ENCODE data around the gene ERMAP.

DNA sequence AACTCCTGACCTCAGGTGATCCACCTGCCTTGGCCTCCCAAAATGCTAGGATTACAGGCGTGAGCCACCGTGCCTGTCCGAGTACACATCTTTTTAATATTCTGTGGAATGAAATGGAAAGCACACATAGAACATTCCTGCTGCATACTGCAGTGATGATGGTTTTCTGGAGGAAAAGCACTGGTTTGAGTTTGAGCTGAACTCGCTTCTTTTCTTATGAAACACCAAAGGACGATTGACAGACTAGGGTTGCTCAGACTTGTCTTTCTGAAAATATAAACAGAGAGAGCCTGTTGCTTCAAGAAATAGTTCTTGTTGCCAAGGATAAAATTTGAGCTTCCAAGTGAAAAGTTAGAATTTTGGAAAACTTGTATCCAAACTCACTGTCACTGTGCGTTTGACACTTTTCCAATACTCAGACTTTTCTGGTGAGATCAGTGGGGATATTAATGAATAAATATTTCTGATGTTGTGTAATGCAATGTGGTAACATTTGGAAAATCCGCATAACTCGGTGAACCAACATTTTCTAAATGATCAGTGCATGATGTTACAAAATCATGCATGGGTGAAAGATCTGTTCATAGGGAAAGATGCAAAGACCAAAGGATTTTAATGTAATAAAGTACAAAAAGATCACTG is 15.0 kb upstream of the ERMAP start:
- TF ChIP-seq, protein P1, sequence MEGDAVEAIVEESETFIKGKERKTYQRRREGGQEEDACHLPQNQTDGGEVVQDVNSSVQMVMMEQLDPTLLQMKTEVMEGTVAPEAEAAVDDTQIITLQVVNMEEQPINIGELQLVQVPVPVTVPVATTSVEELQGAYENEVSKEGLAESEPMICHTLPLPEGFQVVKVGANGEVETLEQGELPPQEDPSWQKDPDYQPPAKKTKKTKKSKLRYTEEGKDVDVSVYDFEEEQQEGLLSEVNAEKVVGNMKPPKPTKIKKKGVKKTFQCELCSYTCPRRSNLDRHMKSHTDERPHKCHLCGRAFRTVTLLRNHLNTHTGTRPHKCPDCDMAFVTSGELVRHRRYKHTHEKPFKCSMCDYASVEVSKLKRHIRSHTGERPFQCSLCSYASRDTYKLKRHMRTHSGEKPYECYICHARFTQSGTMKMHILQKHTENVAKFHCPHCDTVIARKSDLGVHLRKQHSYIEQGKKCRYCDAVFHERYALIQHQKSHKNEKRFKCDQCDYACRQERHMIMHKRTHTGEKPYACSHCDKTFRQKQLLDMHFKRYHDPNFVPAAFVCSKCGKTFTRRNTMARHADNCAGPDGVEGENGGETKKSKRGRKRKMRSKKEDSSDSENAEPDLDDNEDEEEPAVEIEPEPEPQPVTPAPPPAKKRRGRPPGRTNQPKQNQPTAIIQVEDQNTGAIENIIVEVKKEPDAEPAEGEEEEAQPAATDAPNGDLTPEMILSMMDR (IDR thresholded peaks at IDR 0.05) = no peak
- TF ChIP-seq POLR2A (IDR thresholded peaks at IDR 0.05) = no peak

All from Peyer's patch (tissue), 4 donors.